Renal cortical epithelial cell (primary cell): ENCODE measurements around the gene DHH. TPM values are rescaled to one million over a fixed set of nuclear protein-coding genes. Genes with fewer than 3 reads are reported as not detected.
"Not testable (repeated sequence)": the region's sequence is repeated elsewhere in the genome, so short reads cannot be mapped to it uniquely, and the experiment has no call there.

Source experiments
- DNase-seq: peaks from one replicate; pipeline ENCODE4 v3.0.0-alpha.2; 2011; ENCODE audit warnings: low read depth
- total RNA-seq: library from RNA; depleted of rRNA; stranded (reverse); fragments of >200 nt; gene quantifications from 2 replicates; pipeline ENCODE4 v1.2.3, GENCODE V29; 2014

The DHH gene
- total RNA-seq, 1 donor from 2014 or later = 0.05 TPM

DNA sequence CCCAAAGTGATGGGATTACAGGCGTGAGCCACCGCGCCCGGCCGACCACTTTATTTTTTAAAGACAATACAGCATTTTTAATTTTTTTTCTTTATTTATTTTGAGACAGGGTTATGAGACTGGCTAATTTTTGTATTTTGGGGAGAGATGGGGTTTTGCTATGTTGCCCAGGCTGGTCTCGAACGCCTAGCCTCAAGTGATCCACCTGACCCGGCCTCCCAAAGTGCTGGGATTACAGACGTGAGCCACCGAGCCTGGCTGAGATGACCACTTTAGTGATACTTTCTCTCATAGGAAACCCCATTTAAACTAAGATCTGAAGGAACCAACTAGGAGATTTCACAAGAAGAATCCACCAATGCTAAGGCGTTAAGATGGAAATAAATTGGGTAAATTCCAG is 23.6 kb downstream of the DHH start:
- no peak for DNase-seq

DNA sequence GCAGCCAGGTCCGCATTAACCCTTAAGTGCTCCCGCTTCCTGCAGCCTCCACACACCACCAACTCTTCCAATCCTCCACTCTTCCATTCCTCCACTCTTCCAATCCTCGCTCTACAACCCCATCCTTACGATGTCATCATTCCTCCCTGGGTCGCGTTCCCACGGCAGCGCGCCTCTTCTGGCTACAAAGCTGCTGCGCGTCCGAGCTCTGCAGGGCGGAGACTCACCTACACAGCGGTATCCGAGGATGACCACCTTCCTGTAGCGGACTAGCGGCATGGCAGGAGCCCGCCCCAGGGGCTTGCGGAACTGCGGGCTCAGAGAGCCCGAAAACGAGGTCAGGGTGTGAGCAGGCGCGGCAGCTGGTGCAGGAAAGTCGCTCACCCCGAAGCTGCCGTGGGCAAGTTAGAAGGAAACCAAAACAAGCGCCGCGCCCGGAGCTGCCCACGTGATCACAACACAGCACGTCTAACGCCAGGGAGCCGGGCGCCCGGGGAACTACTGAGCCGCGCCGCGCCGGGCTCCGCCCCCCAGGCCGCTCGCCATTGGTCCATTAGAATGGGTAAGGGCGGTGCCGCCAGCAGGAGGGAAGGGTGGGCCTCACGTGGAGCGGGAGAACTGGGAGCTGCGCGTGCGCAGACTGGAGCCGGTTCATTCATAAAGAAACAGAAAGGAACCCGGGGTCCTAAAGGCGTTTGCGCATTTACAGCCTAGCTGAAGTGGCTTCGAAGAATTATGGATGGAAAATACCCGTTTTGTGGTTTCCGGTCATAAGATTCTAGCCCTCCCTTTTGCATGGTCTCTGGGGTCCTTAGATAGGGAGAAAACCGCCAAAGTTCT is 24.9 kb downstream of the DHH start, which contains the start of gene RHEBL1:
Gene RHEBL1 (minus strand): TSS at position 473 of the 840 bp plus-strand sequence. CDS start 194 bp downstream, at position 279.
- DNase-seq = peak; percentile 85

DNA sequence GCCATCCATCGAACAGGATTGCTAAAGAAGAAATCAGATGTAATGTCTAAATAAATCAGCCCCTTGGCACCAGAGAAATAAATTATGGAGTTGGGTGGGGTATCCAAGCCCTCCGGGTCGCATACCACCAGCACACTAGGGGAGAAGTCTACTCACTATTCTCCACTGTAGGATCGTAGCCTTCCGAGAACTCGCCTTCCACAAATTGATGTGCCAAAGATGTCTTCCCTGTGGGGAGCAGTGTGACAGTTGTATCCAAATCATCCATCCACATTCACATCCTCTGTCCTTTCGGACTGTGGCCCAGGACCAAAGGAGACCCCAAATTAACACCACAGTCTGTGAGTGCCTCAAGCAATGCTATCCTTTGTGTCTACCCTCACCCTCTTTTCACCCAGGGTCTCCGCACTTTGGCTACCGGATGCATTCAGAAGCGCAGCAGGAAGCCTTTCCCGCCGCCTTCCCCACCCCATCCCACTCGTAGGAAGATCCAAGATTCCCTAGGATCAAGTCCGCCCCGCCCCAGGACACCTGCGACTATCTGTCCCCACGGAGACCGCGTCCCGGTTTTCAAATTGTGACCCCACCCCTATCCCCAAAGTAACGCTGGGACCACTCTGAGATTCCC is 25.6 kb downstream of the DHH start:
- DNase-seq = no peak

DNA sequence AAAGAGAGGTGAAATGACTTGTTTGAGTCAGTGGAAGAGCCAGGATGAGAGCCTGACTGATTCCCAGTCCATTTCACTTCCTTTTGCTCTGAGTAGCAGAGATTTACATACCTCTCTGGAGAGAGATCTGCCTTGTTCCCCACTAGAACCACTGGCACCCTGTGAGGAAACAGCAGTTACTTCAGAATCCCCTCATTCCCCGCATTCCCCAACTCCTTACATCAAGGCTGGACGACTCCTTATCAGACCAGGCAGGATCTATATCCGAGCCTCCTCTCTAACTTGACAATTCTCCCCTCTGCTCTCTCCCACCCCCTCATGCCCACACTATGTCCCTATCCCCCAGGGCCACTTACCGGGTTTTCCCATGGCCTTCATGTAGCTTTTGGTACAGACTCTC is 28.5 kb downstream of the DHH start:
- DNase-seq = no peak

DNA sequence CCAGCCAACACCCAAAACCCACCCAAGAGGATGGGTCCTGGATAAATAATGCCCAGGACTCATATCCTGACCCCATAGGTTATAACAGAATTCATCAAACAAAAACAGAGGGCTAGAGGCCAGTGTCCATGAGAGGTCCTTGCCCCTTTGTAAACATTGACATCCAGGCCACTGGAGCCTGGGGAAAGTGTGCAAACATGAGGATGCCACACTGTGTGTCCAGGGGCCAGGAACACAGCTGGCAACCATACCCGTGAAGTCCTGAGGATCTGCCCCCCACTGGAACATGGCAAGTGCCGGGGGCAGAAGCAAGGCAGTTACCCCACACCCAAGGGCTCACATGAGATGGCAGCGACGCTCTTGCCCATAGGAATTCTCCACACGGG is 29.8 kb downstream of the DHH start:
- no peak for DNase-seq

DNA sequence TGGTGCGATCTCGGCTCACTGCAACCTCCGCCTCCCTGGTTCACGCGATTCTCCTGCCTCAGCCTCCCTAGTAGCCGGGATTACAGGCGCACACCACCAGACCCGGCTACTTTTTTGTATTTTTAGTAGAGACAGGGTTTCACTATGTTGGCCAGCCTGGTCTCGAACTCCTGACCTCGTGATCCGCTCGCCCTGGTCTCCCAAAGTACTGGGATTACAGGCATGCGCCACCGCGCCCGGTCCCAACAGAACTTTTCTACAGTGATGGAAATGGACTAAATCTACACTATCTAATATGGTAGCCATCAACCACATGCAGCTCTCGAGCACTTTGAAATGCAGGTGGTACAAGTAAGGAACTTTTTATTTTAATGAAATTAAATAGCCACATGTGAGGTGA is 32.7 kb downstream of the DHH start:
- not testable (repeated sequence) for DNase-seq

DNA sequence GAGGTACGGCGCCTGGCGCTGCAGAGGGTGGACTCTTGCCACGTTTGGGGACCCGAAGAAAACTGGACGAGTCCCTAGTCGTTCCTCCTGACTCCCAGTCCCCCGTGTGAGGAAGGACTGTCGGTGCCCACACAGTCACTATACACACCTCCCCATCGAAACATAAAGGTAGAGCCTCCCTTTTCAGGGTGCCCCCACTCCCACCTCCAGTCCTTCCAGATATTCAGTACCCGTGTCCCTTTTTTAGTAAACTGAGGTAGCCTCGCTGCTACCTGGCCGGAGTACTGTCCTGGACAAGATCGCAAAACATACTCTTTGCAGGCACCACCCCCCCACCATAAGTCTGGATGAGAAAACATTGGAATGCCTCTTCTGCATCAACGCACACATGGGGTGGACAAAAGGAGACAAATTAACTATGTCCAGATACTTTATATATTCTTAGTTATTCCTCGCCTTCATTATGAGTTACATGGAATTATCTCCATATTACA is 33.4 kb downstream of the DHH start:
- DNase-seq = no peak

DNA sequence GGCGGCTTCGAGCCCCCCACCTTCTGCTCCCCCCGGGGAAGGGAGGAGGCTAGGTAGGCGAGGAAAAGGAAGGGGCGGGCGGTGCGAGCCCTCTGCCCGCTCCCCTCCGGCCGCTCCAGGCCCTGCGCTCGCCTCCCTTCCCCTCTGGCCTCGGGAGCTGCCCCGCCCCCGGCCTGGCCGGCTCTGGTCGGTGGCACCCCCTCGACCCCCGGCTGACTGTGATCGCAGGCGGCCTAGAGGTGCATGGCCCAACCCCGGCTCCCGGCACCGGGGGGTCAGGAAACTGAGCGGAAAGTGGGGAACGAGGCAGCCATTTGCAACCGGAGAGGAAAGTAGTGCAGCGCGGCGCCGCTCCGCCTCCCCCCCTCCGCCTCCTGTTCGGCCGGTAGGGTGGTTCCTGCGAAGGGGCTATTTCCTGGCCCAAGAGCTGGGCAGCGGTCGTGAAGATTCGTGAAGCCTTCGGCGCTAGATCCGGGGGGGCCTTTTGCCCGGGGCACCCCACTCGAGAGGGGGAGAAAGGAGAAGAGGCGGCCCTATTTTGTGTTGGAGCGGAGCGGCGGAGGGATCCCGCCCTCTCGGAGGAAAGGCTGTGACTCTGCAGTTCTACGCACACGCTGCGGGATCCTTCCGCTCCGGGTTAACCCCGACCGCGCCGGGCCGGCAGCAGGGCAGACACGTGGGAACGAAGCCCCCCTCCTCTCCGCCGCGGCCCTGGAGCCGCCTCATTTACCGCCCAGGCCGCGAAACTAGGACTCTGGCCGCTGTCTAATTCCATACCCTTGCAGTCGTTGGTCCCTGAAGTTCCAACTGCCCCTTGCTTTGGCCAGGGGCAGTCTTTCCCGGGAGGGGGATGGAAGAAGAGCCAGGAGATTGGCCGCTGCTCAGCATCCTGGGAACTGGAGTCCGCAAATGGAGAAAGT is 34.1 kb downstream of the DHH start, which contains the start of gene KMT2D:
Gene KMT2D (minus strand): TSS at position 558 of the 920 bp plus-strand sequence. CDS start 5,470 bp downstream, outside the sequence.
- peak; percentile 75 for DNase-seq

DNA sequence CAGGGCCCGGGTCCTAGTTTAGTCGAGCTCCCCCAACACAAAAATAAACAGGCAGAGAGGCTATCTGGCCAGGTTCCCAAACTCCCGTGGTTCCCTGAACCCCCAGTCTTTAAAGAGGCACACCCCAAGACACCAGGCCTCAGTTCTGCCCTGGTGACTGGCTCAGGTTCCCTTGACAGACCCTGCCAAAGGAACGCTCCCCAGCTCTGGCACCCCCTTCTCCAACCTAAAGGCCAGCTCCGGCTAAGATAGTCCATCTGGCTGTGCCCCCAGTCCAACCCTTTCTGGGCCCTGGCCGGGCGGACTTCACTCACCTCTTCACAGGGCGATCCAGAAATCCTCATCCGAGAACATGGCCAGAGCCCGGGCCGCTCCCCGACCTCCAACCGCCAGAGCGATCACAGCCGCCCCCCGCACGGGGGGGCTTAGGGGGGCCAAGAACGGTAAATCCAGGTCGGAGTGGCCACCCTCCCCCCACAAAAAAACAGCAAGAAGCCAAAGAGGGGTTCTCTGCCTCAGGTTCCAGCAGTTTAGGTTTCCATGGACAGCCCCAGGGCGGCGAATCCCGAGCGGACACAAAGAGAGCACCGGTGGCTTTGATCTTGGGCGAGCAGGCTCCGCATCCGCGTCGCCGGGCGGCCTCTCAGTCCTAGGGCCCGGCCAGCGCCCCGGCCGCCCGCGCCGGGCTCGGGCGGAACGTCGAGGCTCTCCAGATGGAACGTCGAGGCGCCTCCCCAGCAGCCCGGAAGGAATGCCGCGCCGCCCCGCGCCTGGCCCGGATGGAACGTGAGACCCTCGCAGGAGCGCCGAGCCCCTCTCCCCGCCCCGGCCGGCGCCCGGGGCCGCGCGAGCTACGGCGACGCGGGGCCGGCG is 35.1 kb downstream of the DHH start:
- DNase-seq = no peak

DNA sequence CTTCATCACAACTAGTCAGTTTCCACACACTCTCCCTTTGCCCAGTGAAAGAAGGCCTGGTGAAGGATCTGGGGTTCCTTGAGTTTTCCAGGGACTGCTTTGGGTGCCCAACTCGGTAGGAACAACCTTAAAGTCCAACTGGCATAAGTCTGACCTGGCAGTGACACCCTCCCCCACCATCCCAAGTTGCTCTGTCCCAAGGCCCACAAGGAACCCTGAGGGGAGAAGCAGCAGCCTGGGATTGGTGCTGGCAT is 35.6 kb downstream of the DHH start:
- DNase-seq = no peak

DNA sequence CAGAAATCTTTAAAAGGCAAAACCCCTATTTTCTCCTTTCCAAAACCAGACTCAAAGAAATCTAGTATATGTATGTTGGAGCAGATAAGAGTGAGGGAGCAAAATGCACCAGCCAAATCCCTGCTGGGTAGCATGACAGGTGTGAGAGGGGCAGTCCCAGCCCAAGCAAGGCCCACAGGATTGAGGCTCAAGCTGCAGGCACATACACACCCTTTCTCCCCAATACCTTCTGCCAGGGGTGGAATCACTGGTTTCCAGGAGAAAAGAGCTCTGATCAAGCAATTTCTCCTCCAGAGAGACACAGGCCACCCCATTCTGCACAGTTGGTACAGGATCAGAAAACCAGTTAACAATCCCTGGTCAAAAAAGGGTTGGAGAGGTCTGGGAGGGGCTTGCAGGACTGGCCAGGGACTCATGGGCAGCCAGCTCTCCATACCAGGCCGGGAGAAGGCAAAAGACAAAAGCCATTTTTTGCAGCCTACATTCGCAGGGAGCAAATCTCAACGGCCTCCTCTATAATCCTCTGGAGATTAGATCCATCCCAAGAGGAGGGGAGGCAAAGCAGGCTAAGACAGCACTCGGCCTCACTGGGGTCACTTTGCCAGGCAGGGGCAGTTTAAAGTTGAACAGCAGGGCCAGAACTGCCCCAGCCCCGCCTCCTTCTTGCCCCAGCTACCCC is 36.1 kb downstream of the DHH start:
- no peak for DNase-seq

DNA sequence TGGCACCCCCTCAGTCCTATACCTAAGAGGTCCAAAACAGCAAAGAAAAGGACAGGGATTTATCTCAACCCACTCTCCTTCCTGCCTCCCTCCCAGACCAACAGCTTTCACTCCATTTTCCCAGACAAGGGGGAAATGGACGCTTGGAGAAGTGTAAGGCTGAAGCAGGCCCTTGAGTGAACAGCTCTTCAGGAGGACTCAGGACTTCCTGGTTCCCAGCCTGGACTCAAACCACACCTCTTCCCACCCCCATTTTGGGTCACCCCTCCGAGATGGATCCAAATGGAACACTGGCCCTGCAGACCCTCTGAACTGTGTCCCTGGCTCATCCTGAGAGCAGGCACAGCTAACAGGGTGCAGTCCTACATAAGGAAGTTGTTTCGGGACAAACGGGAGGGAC is 36.7 kb downstream of the DHH start:
- peak; percentile 9 for DNase-seq

DNA sequence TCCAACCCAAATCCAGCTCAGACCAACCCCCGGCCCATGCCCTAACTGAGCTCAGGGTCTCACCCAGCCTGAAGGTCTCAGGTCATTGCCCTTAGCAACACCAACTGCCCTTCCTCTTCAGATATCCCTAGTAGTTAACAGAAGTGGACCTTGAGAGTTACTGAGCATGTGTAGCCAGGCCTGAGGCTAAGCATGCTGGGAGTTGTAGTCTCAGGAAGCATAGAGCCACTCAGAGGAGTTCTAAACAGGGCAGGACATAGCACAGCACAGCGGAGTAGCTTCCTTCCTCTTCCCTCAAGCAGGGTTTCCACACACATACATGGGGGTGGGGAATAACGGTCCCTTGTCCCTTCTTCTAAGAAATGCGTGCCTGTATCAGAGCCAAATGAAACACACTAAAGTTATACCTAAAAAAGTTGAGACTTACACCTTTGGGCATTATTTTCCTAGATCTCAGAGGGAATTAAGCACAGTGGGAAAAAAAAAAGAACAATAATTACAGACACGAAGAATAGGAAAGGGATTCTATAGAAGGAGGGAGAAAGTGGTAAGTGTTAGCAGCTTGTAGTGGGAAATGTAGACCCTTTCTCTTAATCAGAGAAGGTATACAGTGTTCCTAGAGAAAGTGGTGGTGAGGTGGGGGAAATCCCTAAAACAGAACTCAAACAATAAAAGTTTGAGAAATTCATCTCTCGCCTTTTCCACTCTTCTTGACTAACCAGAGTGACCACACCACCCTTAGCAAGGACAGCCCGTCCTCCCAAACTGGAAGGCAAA is 38.4 kb downstream of the DHH start:
- peak; percentile 62 for DNase-seq

DNA sequence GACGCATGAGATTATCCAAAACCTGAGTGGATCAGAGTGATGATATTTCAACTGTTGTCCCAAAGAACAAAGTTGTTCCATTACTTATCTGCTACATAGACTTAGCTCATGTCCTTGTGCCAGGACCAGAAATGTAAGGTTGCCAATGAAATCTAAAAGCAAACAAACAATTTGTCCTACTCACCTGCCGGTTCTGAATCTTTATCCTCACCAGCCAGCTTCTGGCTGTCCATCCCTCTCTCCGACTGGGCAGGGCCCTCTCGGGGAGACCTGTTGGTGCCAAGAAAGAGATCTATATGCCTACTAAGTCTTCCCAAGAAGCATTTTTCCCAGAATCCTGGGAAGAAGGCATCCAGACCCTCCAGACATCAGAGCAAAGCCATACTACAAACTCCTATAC is 39.5 kb downstream of the DHH start:
- DNase-seq = no peak

DNA sequence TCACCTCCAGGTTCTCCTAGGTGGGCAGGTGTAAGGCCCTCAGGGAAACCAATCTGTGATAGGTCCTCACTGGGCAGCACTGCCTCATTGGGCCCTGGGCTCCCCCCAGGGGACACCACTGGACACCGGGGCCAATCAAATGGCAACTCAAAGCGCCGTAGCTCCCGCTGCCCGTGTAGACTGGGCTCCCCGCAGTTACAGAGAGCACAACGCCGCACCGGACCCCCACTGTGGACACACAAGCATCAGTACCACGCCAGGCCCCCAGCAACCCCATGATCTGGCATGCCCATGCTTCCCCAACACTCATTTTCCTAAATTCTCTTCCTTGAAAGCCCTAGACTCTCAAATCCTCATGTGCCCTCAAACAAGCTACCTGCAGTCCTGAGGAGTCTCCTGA is 40.1 kb downstream of the DHH start:
- DNase-seq = no peak

DNA sequence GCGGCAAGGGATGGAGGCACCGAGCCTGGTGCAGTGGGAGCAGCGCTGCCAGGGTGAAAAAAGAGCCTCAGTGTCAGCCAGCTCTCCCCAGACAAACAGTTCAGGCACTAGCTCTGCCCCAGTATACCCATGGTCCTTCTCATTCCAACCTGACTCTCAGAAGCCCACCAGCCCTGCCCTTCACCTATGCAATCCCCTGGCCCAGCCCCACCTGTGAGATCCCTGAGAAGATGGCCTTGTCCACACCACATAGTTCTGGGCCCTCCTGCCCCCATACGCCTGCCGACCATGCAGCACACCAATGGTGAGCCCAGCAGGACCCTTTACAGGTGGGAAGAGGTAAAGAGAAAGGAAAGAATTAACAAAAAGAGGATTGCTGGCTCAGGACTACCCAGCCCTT is 40.5 kb downstream of the DHH start:
- no peak for DNase-seq

DNA sequence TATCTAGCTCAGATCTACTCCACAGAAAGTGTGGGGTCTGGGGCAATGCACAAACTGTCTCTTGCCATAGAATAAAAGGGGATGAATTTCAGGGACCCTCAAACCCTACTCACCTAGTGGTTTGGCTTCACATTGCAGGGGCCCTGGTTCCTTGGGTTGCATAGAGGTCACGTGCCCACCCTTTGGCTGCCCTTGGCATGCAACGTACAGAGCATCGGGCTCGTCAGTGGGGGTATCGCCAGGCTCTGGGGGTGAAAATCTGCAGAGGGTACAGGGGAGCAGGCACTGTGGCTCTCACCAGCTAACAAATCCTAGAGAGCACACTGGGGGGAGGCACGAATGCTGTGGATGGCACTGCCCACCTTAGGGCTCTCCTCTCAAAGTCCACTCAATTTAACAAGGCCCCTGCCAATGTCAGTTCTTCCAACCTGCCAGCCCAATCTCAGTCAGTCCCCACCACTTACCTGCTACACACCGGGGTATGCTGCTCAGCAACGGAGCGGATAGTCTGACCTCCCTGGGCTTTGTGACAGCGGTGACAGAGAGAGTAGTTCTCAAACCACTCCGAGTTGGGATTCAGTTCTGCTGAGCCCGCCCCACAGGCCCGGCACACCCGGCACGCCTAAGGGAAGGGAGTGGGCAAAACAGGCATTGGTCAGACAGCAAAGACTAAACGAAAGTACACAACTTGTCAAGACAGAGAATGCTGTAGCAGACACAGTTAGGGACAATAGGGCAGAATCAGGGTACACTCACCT is 42.0 kb downstream of the DHH start:
- no peak for DNase-seq

DNA sequence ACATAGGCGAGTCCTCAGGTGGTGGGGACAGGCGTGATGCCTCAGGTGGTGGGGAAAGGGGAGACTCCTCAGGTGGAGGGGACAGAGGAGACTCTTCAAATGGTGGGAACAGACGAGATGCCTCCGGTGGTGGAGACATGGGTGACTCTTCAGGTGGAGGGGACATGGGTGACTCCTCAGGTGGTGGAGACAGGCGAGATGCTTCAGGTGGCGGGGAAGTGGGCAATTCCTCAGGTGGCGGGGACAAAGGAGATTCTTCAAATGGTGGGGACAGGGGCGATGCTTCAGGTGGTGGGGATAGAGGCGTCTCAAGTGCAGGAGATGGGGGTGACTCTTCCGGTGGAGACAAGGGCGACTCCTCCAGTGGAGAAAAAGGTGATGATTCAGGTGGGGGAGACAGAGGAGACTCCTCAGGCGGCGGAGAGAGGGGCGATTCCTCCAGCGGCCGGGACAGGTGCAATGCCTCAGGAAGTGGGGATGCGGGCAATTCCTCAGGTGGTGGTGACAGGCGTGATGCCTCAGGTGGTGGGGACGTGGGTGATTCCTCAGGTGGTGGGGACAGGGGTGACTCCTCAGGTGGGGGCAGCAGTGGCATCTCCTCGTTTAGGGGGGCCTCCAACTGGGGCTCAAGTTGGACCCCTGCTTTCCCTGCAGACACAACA is 42.7 kb downstream of the DHH start:
- no peak for DNase-seq

DNA sequence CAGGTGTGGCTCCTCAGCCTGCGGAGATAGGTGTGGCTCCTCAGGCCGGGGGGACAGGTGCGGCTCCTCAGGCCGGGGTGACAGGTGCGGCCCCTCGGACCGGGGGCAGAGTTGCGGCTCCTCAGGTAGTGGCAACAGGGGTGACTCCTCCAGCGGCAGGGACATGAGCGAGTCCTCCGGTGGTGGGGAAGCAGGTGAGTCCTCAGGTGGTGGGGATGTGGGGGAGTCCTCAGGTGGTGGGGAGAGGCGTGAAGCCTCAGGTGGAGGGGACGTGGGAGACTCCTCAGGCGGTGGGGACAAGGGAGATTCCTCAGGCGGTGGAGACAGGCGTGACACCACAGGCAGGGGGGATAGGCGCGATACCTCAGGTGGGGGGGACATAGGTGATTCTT is 43.2 kb downstream of the DHH start:
- DNase-seq = no peak
